GM21367 (cell line): ENCODE results near the gene PLAC1.

Experiments used
- ATAC-seq: cut with Tn5 transposase; IDR thresholded peaks from one replicate; pipeline ENCODE4 v1.9.1; 2021; ENCODE audit not compliant: unreplicated experiment

Gene PLAC1

GRCh38 chrX:134544513-134545151 lies 113.6 kb downstream of the PLAC1 start:
- no peak for ATAC-seq

GRCh38 chrX:134544135-134544512 lies 114.1 kb downstream of the PLAC1 start:
- no peak for ATAC-seq

DNA sequence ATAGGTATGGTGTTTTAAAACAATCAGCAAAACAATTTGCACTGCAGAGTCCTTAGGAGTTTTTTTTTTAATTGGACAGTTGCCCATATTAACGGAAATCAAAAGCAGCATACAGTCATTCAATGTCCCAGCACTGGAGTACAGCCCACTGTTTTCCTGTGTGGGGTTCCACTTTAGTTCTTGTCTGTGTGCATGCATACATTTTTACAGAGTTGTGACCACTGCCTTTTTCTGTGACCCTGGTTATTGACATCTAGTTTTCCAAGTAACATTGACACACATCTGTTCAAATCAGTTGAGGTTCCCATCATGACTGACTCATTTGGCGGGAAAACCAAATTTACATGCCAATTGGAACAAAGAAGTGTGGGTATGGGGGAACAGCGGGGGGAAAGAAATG lies 115.0 kb downstream of the PLAC1 start:
- ATAC-seq = no peak

GRCh38 chrX:134542485-134542884 lies 115.8 kb downstream of the PLAC1 start:
- no peak for ATAC-seq

DNA sequence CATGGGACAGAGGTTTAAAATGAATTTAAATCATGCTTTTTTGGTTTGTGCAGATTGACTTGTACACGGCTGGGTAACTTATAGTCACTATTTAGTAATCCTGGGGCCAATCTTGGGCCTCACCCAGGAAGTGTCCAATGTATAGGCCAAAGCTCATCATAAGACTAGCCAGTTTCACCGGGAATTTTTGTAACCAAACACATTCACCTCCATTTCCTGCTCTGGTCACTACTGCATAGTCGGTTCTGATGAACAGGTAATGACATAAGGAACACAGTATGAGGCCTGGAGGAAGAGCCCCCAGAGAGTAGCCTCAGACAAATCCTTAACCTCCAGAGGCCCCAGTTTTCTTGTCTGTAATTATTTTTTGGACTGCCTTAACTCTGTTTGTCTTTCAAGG lies 116.4 kb downstream of the PLAC1 start:
- ATAC-seq = no peak

- ATAC-seq = no peak
Observed at GRCh38 chrX:134538316-134538715, 120.0 kb downstream of the PLAC1 start.

- ATAC-seq = no peak
Observed at GRCh38 chrX:134537179-134537955, 120.9 kb downstream of the PLAC1 start.

- no peak for ATAC-seq
Observed at GRCh38 chrX:134533952-134534351, 124.3 kb downstream of the PLAC1 start.

DNA sequence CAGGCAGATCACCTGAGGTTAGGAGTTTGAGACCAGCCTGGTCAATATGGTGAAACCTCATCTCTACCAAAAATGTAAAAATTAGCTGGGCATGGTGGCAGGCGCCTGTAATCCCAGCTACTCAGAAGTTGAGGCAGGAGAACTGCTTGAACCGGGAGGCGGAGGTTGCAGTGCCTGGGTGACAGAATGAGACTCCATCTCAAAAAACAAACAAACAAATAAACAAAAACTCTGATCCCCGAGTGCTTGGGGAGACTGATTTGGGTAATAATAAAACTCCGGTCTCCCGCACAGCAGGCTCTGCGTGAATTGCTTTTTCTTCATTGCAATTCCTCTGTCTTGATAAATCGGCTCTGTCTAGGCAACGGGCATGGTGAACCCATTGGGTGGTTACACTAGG lies 124.9 kb downstream of the PLAC1 start:
- ATAC-seq = no peak

- ATAC-seq = no peak
Observed at GRCh38 chrX:134530845-134531244, 127.4 kb downstream of the PLAC1 start.

DNA sequence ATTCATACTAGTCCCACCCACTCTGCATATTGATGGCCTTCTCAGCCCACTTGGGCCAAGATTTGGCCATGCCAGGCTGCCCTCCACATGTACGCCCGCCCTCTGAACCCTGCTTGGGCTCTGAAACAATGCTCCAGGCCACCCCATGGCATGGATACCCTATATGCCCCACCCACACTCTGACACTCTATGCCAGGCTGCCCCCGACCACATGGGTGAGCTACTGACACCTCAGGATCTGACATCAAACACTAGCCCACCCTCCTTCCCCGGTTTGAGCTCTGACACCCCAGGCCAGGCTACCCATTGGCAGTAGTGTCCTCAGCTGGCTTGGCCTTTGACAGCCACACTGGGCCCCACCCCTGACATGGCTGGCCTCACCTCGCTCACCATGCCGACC lies 128.8 kb downstream of the PLAC1 start:
- ATAC-seq = no peak

GRCh38 chrX:134528960-134529359 lies 129.3 kb downstream of the PLAC1 start:
- no peak for ATAC-seq

GRCh38 chrX:134526399-134526798 lies 131.9 kb downstream of the PLAC1 start:
- ATAC-seq = no peak

GRCh38 chrX:134525086-134525792 lies 133.0 kb downstream of the PLAC1 start:
- no peak for ATAC-seq

GRCh38 chrX:134524181-134524580 lies 134.1 kb downstream of the PLAC1 start:
- ATAC-seq = no peak

DNA sequence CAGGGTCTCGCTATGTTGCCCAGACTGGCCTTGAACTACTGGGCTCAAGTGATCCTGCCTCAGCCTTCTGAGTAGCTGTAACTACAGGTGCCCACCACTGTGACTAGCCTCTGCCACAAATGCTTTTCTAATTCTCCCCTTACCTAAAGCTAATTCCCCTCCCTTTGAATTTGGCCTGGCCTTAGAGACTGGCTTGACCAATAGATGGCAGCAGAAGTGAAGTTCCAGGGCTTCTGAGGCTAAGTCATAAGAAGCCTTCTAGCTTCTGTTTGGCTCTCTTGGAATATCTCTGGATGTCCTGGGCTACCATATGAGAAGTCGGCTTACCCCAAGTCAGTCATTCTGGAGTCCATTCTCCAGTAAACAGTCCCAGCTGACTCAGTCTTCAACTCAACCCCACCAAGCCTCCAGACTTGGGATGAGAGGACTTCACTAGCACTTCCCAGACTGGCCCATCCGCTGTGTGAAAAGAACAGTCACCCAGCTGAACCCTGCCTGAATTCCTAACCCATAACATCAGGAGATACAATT lies 137.3 kb downstream of the PLAC1 start:
- no peak for ATAC-seq
